D341Med (cell line): ENCODE data around the gene CIAO3.
"Not testable (repeated sequence)": the region's sequence is repeated elsewhere in the genome, so short reads cannot be mapped to it uniquely, and the experiment has no call there.

ENCODE experiments used
- DNase-seq: peaks from one replicate; pipeline ENCODE4 v3.0.0; 2012; ENCODE audit warnings: low spot score

Gene CIAO3

GRCh38 chr16:760065-760464 lies 19.3 kb upstream of the CIAO3 start:
- DNase-seq, result no peak

- DNase-seq, result no peak
Measured at GRCh38 chr16:759110-759910, 18.5 kb upstream of the CIAO3 start.

- DNase-seq, result no peak
Measured at GRCh38 chr16:756428-756827, 15.6 kb upstream of the CIAO3 start.

- DNase-seq, result no peak
Measured at GRCh38 chr16:754656-755055, 13.9 kb upstream of the CIAO3 start.

GRCh38 chr16:754121-754607 lies 13.4 kb upstream of the CIAO3 start:
- not testable (repeated sequence) for DNase-seq

- no peak for DNase-seq
Measured at GRCh38 chr16:752007-752312, 11.2 kb upstream of the CIAO3 start.

- no peak for DNase-seq
Measured at GRCh38 chr16:751152-752006, 10.6 kb upstream of the CIAO3 start.

GRCh38 chr16:750485-750884 lies 9.7 kb upstream of the CIAO3 start:
- DNase-seq, result no peak

GRCh38 chr16:749010-749409 lies 8.2 kb upstream of the CIAO3 start:
- DNase-seq, result no peak

- no peak for DNase-seq
Measured at GRCh38 chr16:747978-748746, 7.4 kb upstream of the CIAO3 start.

- no peak for DNase-seq
Measured at GRCh38 chr16:746637-747036, 5.8 kb upstream of the CIAO3 start.

GRCh38 chr16:745739-746138 lies 4.9 kb upstream of the CIAO3 start:
- DNase-seq, result peak; percentile 69

- peak; percentile 47 for DNase-seq
Measured at GRCh38 chr16:743794-744500, 3.1 kb upstream of the CIAO3 start.

GRCh38 chr16:742894-743293 lies 2.1 kb upstream of the CIAO3 start:
- DNase-seq, result not testable (repeated sequence)

GRCh38 chr16:741986-742629 lies 1.3 kb upstream of the CIAO3 start:
- no peak for DNase-seq

GRCh38 chr16:740459-740763 lies 386 bp downstream of the CIAO3 start:
- no peak for DNase-seq

- DNase-seq, result no peak
Measured at GRCh38 chr16:739560-740458, 988 bp downstream of the CIAO3 start.

GRCh38 chr16:736936-737481 lies 3.8 kb downstream of the CIAO3 start:
- DNase-seq, result no peak

GRCh38 chr16:735982-736453 lies 4.8 kb downstream of the CIAO3 start:
- DNase-seq, result no peak
